ENCODE data around the gene ATRIP. TPM values are rescaled to one million over a fixed set of nuclear protein-coding genes. Genes with fewer than 3 reads are reported as not detected.

The ATRIP gene
- polyA plus RNA-seq, 1 of the 3 experiments (the other 2 are of a cell fraction), result 5.6 TPM

DNA sequence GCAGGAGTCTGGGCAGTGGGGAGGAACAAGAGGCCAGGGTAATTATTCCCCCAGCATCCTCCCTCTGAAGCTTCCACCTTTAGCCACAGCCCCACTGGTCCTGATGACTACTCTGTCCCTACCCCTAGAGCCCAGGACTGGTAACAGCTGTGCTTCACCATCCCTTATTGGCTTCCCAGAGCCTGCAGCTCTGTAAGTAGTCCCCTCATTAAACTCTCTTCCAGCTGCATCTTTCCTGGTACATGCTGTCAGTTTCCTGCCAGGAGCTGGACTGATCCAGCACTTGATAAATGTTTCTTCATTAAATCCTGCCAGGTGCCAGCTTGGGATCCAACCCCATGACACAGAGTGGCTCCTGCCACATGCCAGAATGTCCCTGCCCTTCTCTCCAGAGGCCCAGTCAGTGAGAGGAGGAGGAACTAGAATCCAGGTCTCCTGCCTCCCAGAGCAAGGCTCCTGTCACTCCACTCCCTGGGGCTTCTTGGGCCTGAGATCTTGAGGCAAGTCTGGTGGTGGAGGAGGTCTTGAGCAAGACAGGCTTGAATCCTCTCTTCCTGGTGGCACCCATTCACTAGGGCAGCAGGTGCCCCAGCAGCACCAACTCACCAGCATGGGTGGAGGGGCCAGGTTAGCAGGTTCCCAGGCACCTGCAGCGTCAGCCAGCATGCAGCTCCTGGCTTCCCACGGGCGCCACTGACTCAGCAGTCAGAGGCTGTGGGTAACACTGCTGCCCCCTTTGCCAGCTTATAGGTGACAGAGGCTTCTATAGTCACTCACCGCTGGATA, 47.0 kb upstream of the ATRIP start:
- no peak for TF ChIP-seq GABPA (IDR thresholded peaks at IDR 0.05; ENCODE audit: low read depth)
- TF ChIP-seq SMC3 (IDR thresholded peaks at IDR 0.05; ENCODE audit: low read depth, low read length), result no peak
- TF ChIP-seq EP300 (IDR thresholded peaks at IDR 0.05; ENCODE audit: borderline replicate concordance in 1 of 2, low read depth in 1 of 2, low read length in 1 of 2), result peak in 1 of 2 experiments; percentile 7; a peak in 1 of 4 replicates
- TF ChIP-seq CHD2 (IDR thresholded peaks at IDR 0.05; ENCODE audit: low read length, partially characterized antibody), result peak; percentile 48
- 0 out of 2 replicates have a peak, but pooled peaks have one; percentile 15 for TF ChIP-seq RAD21 (IDR thresholded peaks at IDR 0.05; ENCODE audit: low read length)
- TF ChIP-seq, protein P1, sequence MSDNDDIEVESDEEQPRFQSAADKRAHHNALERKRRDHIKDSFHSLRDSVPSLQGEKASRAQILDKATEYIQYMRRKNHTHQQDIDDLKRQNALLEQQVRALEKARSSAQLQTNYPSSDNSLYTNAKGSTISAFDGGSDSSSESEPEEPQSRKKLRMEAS (IDR thresholded peaks at IDR 0.05; ENCODE audit: low read depth), result no peak
- no peak for TF ChIP-seq RCOR1 (IDR thresholded peaks at IDR 0.05; ENCODE audit: low read length)
- Histone ChIP-seq H3K79me2 (ENCODE audit: insufficient read depth) (no peaks in the 10 kb centered on the region), H3K4me1 (ENCODE audit: control insufficient read depth in 1 of 2, insufficient read depth in 2 of 2, low read depth in 1 of 2, low read length in 1 of 2) (peaks cover 6 to 23% of the 10 kb centered on the region in 2 experiments; a peak in 2 of 4 replicates), H3K4me3 (ENCODE audit: low read depth in 2 of 2, low read length in 1 of 2) (no peak overlapping the region), H3K4me2 (no peak overlapping the region), H4K20me1 (ENCODE audit: insufficient read depth) (no peaks in the 10 kb centered on the region), H3F3A (replicated peaks; ENCODE audit: insufficient read depth) (peaks cover 12% of the 10 kb centered on the region), H3K9me3 (no peaks in the 10 kb centered on the region), H3K36me3 (replicated peaks in 1 of 2; ENCODE audit: control insufficient read depth in 1 of 2, insufficient read depth in 2 of 2, low read length in 1 of 2) (peaks cover 0 to 4% of the 10 kb centered on the region in 2 experiments), H3K9ac (no peak overlapping the region), H2AFZ (ENCODE audit: low read depth) (no peak overlapping the region), H3K27ac (ENCODE audit: low read depth in 2 of 2, low read length in 1 of 2) (peak overlapping the region in 1 of 2 experiments; percentile 60; a peak in 1 of 4 replicates), H3K9me2 (no peaks in the 10 kb centered on the region), H3K27me3 (ENCODE audit: insufficient read depth) (no peaks in the 10 kb centered on the region)
- WGBS (ENCODE audit: low lambda C conversion rate), result 75% methylated on average over 3 of the region's 4 CpGs
- peak; percentile 45 for DNase-seq
- ChIA-PET CTCF (interaction anchor here (0.6 to 15.6 kb wide), 20 partner anchors 8 to 237 kb away, joined by 3 to 399 read pairs (median 12); partner anchors contain the start of genes ATRIP, CCDC51, FBXW12 and PLXNB1), POLR2A (interaction anchor here (0.9 to 1.8 kb wide), 5 partner anchors 29 to 99 kb away, joined by 3 to 6 read pairs (median 3); partner anchors contain the start of gene ATRIP)

DNA sequence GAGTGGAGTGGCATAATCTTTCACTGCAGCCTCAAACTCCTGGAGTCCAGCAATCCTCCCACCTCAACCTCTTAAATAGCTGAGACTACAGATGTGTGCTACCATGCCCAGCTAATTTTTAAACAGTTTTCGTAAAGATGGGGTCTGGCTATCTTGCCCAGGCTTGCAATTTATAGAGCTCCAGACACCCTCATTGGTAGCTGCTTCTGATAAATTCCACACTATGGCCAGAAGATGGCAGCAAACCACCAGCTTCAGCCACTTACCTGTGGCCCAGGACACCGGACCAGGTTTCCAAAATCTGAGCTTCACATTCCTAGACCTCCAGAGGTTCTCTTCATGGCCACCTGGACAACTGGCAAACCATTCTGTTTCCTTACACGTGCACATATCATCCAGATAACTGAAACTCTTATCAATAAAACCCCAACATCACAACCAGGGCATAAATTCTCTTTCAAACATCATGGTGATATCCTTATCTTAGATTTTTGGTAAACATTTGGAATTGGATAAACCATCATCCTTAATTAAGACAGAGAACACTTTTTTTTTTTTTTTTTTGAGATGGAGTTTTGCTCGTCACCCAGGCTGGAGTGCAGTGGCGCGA, 45.6 kb upstream of the ATRIP start:
- H3K9ac ChIP-seq, result no peak overlapping the region
- H3K9me3 ChIP-seq, result no peaks in the 10 kb centered on the region
- peaks cover 0 to 11% of the 10 kb centered on the region in 2 experiments for H3K36me3 ChIP-seq (replicated peaks in 1 of 2; ENCODE audit: control insufficient read depth in 1 of 2, insufficient read depth in 2 of 2, low read length in 1 of 2)
- H3K4me3 ChIP-seq (ENCODE audit: low read depth in 2 of 2, low read length in 1 of 2), result no peak overlapping the region
- CTCF ChIA-PET, result interaction anchor here (0.6 to 15.6 kb wide), 59 partner anchors 8 to 284 kb away, joined by 3 to 399 read pairs (median 4); partner anchors contain the start of genes ATRIP, CCDC51, FBXW12 and NCKIPSD
- no peaks in the 10 kb centered on the region for H3K9me2 ChIP-seq
- H3K27me3 ChIP-seq (ENCODE audit: insufficient read depth), result no peaks in the 10 kb centered on the region
- H3K79me2 ChIP-seq (ENCODE audit: insufficient read depth), result no peaks in the 10 kb centered on the region
- DNase-seq, result peak; percentile 81
- H4K20me1 ChIP-seq (ENCODE audit: insufficient read depth), result no peaks in the 10 kb centered on the region
- H3K27ac ChIP-seq (ENCODE audit: low read depth in 2 of 2, low read length in 1 of 2), result no peak overlapping the region; a peak in 1 of 4 replicates
- WGBS (ENCODE audit: low lambda C conversion rate), result 59% methylated on average over 6 of the region's 6 CpGs
- no peak overlapping the region for H3K4me2 ChIP-seq
- H3F3A ChIP-seq (replicated peaks; ENCODE audit: insufficient read depth), result peaks cover 12% of the 10 kb centered on the region
- no peak overlapping the region for H2AFZ ChIP-seq (ENCODE audit: low read depth)
- H3K4me1 ChIP-seq (ENCODE audit: control insufficient read depth in 1 of 2, insufficient read depth in 2 of 2, low read depth in 1 of 2, low read length in 1 of 2), result peaks cover 6 to 23% of the 10 kb centered on the region in 2 experiments; a peak in 2 of 4 replicates
- POLR2A ChIA-PET, result interaction anchor here (0.7 to 2.0 kb wide), 6 partner anchors 32 to 130 kb away, joined by 3 to 8 read pairs (median 3); partner anchors contain the start of gene CCDC51
- TF ChIP-seq, protein P2, sequence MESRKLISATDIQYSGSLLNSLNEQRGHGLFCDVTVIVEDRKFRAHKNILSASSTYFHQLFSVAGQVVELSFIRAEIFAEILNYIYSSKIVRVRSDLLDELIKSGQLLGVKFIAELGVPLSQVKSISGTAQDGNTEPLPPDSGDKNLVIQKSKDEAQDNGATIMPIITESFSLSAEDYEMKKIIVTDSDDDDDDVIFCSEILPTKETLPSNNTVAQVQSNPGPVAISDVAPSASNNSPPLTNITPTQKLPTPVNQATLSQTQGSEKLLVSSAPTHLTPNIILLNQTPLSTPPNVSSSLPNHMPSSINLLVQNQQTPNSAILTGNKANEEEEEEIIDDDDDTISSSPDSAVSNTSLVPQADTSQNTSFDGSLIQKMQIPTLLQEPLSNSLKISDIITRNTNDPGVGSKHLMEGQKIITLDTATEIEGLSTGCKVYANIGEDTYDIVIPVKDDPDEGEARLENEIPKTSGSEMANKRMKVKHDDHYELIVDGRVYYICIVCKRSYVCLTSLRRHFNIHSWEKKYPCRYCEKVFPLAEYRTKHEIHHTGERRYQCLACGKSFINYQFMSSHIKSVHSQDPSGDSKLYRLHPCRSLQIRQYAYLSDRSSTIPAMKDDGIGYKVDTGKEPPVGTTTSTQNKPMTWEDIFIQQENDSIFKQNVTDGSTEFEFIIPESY (IDR thresholded peaks at IDR 0.05; ENCODE audit: borderline replicate concordance, low read depth), result no peak
- peak; percentile 86 for TF ChIP-seq RAD21 (IDR thresholded peaks at IDR 0.05; ENCODE audit: low read length)
- TF ChIP-seq, protein P3, sequence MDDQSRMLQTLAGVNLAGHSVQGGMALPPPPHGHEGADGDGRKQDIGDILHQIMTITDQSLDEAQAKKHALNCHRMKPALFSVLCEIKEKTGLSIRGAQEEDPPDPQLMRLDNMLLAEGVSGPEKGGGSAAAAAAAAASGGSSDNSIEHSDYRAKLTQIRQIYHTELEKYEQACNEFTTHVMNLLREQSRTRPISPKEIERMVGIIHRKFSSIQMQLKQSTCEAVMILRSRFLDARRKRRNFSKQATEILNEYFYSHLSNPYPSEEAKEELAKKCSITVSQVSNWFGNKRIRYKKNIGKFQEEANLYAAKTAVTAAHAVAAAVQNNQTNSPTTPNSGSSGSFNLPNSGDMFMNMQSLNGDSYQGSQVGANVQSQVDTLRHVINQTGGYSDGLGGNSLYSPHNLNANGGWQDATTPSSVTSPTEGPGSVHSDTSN (IDR thresholded peaks at IDR 0.05), result no peak
- TF ChIP-seq, protein P1 (IDR thresholded peaks at IDR 0.05; ENCODE audit: low read depth), result no peak
- no peak for TF ChIP-seq RCOR1 (IDR thresholded peaks at IDR 0.05; ENCODE audit: low read length)
- no peak for TF ChIP-seq RXRA (IDR thresholded peaks at IDR 0.05; ENCODE audit: borderline replicate concordance, low read depth)
- no peak for TF ChIP-seq NRF1 (IDR thresholded peaks at IDR 0.05; ENCODE audit: low read depth, low read length)
- no peak for TF ChIP-seq TEAD4 (IDR thresholded peaks at IDR 0.05; ENCODE audit: borderline replicate concordance, insufficient read depth)
- no peak for TF ChIP-seq EP300 (IDR thresholded peaks at IDR 0.05; ENCODE audit: borderline replicate concordance in 1 of 2, low read depth in 1 of 2, low read length in 1 of 2)
- TF ChIP-seq, protein P4, sequence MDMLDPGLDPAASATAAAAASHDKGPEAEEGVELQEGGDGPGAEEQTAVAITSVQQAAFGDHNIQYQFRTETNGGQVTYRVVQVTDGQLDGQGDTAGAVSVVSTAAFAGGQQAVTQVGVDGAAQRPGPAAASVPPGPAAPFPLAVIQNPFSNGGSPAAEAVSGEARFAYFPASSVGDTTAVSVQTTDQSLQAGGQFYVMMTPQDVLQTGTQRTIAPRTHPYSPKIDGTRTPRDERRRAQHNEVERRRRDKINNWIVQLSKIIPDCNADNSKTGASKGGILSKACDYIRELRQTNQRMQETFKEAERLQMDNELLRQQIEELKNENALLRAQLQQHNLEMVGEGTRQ (IDR thresholded peaks at IDR 0.05; ENCODE audit: borderline replicate concordance, low read depth, low read length), result no peak
- TF ChIP-seq NFIC (IDR thresholded peaks at IDR 0.05; ENCODE audit: borderline replicate concordance), result no peak
- peak; percentile 69 for TF ChIP-seq SMC3 (IDR thresholded peaks at IDR 0.05; ENCODE audit: low read depth, low read length)
